ENCODE data around the gene NTN1.

NTN1 gene

DNA sequence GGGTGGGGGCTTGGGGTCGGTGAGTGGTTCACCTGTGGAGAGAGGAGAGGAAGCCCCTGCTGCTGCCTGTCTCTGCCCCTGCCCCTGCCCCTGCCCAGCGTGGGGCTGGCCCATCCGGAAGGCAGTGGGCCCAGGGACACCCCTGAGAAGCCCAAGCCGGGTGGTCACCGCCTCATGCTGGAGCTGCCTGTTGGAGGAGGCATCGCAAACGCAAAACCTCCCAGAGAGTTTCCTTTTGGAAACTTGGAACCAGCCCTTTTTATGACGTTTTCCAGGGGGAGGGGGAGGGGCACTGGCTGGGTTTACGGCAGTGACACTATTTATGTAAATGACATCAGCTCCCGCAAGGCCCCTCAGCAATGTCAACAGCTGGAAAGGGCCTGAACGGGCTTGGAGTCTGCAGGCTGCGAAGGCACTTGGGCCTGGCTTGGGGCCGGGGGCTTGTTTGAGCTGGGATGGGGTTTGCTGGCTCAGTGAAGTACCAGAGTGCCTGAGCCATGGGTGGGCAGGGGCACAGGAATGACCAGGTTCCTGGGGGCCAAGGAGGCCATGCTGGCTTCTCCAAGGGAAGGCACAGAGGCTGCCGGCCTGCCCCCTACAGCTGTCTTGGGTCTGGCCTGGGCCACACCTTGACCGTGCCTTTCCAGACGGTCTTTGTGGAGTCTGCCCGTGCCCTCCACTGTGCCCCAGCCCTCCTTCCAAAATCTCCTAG is 219.5 kb downstream of the NTN1 start:
- no peak overlapping the region for H3K4me3 ChIP-seq (ENCODE audit: insufficient read depth, low read length, poor library complexity, severe bottlenecking)
- no peaks in the 10 kb centered on the region for H4K20me1 ChIP-seq (ENCODE audit: low read depth, low read length)

DNA sequence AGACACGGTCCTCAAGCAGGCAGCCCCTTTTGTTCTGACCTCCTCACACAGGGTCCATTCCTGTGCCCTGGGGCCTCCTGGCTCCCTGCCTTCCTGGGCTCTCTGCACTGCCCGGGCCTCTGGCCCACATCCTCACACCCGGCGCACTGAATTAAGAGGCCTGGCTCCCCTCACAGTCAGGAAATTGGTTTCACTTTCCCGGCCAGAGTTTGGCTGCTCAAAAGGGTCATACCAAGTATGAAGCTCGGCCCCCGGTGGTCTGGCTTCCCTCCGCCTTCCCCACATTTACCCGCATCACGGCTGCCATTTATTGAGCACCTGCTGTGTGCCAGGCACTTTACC is 220.0 kb downstream of the NTN1 start:
- Histone ChIP-seq H4K20me1 (ENCODE audit: low read depth, low read length) (no peaks in the 10 kb centered on the region), H3K9ac (ENCODE audit: low read length) (no peak overlapping the region), H2AFZ (ENCODE audit: low read depth, low read length, severe bottlenecking) (no peak overlapping the region)

More for the DNA sequence above, 219.5 kb downstream of the NTN1 start:
- Histone ChIP-seq H3K27ac (ENCODE audit: low read depth, low read length) (no peak overlapping the region), H3K9me2 (replicated peaks; ENCODE audit: insufficient read depth, low read length) (no peaks in the 10 kb centered on the region), H3K36me3 (ENCODE audit: low read length) (no peaks in the 10 kb centered on the region), H3K79me2 (ENCODE audit: insufficient read depth, low read length) (no peaks in the 10 kb centered on the region), H3F3A (ENCODE audit: insufficient read depth) (no peaks in the 10 kb centered on the region), H3K4me2 (ENCODE audit: low read depth, low read length, poor library complexity, severe bottlenecking) (peak overlapping the region; percentile 33), H3K9ac (ENCODE audit: low read length) (no peak overlapping the region), H3K27me3 (ENCODE audit: low read length) (no peaks in the 10 kb centered on the region), H2AFZ (ENCODE audit: low read depth, low read length, severe bottlenecking) (no peak overlapping the region), H3K9me3 (ENCODE audit: insufficient read depth, low read length) (no peaks in the 10 kb centered on the region)
- TF ChIP-seq CTCF (IDR thresholded peaks at IDR 0.05; ENCODE audit: insufficient read depth, low read length, poor library complexity, severe bottlenecking) (no peak), EZH2phosphoT487 (conservative IDR thresholded peaks at IDR 0.05; ENCODE audit: low read length) (no peak)

DNA sequence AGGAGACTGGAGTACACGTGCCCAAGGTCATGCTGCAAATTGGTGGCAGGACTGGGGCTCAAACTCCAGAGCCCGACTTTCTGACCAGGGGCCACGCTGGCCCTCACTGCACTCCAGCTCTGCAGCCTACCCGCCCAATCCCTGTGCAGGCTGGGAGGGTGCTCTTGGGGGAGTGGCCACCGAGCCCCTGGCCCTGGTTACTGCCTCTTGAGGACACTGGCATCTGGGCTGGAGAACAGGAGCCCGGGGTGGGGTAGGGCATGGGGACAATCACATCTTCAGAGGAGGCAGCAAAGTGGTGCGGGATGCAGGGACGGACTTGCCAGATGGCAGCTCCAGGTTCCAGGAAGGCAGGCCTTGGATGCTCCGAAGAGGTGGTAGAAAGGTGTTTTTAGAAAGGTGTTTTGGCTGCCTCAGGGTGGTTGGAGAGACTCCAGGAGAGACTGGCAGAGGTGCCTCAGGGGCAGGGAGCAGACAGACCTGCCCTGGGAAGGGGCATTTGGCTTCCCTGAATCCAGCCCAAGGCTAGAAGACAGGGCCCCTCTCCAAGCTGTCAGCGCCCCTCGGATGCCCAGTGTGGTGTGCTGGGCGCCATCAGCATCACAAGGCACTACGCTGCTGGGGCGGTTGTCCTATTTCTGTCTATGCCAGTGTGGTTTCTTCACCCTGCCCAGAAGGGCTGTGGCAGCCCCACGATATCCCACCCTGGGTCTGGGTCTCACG is 220.6 kb downstream of the NTN1 start:
- Histone ChIP-seq H3K9ac (ENCODE audit: low read length) (no peak overlapping the region), H3K36me3 (ENCODE audit: low read length) (no peaks in the 10 kb centered on the region), H3K27me3 (ENCODE audit: low read length) (no peaks in the 10 kb centered on the region), H3K27ac (ENCODE audit: low read depth, low read length) (no peak overlapping the region), H3K4me3 (ENCODE audit: insufficient read depth, low read length, poor library complexity, severe bottlenecking) (no peak overlapping the region), H3K79me2 (ENCODE audit: insufficient read depth, low read length) (no peaks in the 10 kb centered on the region), H4K20me1 (ENCODE audit: low read depth, low read length) (no peaks in the 10 kb centered on the region), H3F3A (ENCODE audit: insufficient read depth) (no peaks in the 10 kb centered on the region), H3K4me2 (ENCODE audit: low read depth, low read length, poor library complexity, severe bottlenecking) (no peak overlapping the region), H3K9me3 (ENCODE audit: insufficient read depth, low read length) (no peaks in the 10 kb centered on the region), H2AFZ (ENCODE audit: low read depth, low read length, severe bottlenecking) (no peak overlapping the region), H3K9me2 (replicated peaks; ENCODE audit: insufficient read depth, low read length) (no peaks in the 10 kb centered on the region)
- TF ChIP-seq CTCF (IDR thresholded peaks at IDR 0.05; ENCODE audit: insufficient read depth, low read length, poor library complexity, severe bottlenecking) (no peak), EZH2phosphoT487 (conservative IDR thresholded peaks at IDR 0.05; ENCODE audit: low read length) (no peak)

More for the DNA sequence above, 220.0 kb downstream of the NTN1 start:
- no peak overlapping the region for H3K4me2 ChIP-seq (ENCODE audit: low read depth, low read length, poor library complexity, severe bottlenecking)
- TF ChIP-seq CTCF (IDR thresholded peaks at IDR 0.05; ENCODE audit: insufficient read depth, low read length, poor library complexity, severe bottlenecking) (no peak), EZH2phosphoT487 (conservative IDR thresholded peaks at IDR 0.05; ENCODE audit: low read length) (no peak)
- H3K9me3 ChIP-seq (ENCODE audit: insufficient read depth, low read length), result no peaks in the 10 kb centered on the region
- no peaks in the 10 kb centered on the region for H3K36me3 ChIP-seq (ENCODE audit: low read length)
- H3K4me3 ChIP-seq (ENCODE audit: insufficient read depth, low read length, poor library complexity, severe bottlenecking), result no peak overlapping the region
- H3K27me3 ChIP-seq (ENCODE audit: low read length), result no peaks in the 10 kb centered on the region
- no peaks in the 10 kb centered on the region for H3F3A ChIP-seq (ENCODE audit: insufficient read depth)
- H3K9me2 ChIP-seq (replicated peaks; ENCODE audit: insufficient read depth, low read length), result no peaks in the 10 kb centered on the region
- H3K27ac ChIP-seq (ENCODE audit: low read depth, low read length), result no peak overlapping the region
- H3K79me2 ChIP-seq (ENCODE audit: insufficient read depth, low read length), result no peaks in the 10 kb centered on the region

Data from SU-DHL-6 (cell line).